Small intestine (tissue), 7 donors: ENCODE results near the gene SKIDA1. TPM values are rescaled to one million over a fixed set of nuclear protein-coding genes. Genes with fewer than 3 reads are reported as not detected.

Experiments
- DNase-seq, 2 donors: peaks; one replicate each; pipeline versions ENCODE4 v3.0.0 to v3.0.0-alpha.2; 2013
- FAIRE-seq: peaks from 2 replicates; lab custom pipeline; 2012; peaks lifted over from hg19 to GRCh38; lab: Jason Lieb, UNC
- H3K27ac ChIP-seq, 3 donors: one replicate each; pipeline ENCODE4 v1.5.1; 2013; ENCODE audit warnings: low read length in 2 of 3, mild to moderate bottlenecking in 2 of 3, control low read depth in 1 of 3, inconsistent platforms in 1 of 3, low read depth in 1 of 3, moderate library complexity in 1 of 3
- H3K27me3 ChIP-seq, 3 donors: one replicate each; pipeline ENCODE4 v1.6.1; 2013; ENCODE audit warnings: low read length in 3 of 3, inconsistent platforms in 1 of 3; ENCODE audit not compliant: control insufficient read depth in 3 of 3, insufficient read depth in 3 of 3
- H3K36me3 ChIP-seq, 3 donors: one replicate each; pipeline ENCODE4 v1.6.1; 2013; ENCODE audit warnings: low read length in 3 of 3, inconsistent platforms in 1 of 3, low read depth in 1 of 3, mild to moderate bottlenecking in 1 of 3, moderate library complexity in 1 of 3; ENCODE audit not compliant: control insufficient read depth in 3 of 3, insufficient read depth in 2 of 3
- H3K4me1 ChIP-seq, 3 donors: one replicate each; pipeline ENCODE4 v1.6.1; 2013; ENCODE audit warnings: low read length in 2 of 3, inconsistent platforms in 1 of 3, low read depth in 1 of 3, mild to moderate bottlenecking in 1 of 3, moderate library complexity in 1 of 3; ENCODE audit not compliant: control insufficient read depth in 3 of 3, insufficient read depth in 2 of 3
- H3K4me3 ChIP-seq, 3 donors: one replicate each; pipeline ENCODE4 v1.5.1; 2013; ENCODE audit warnings: low read length in 3 of 3, control low read depth in 1 of 3, inconsistent platforms in 1 of 3, low read depth in 1 of 3, mild to moderate bottlenecking in 1 of 3, moderate library complexity in 1 of 3
- H3K9me3 ChIP-seq, 2 donors: one replicate each; pipeline ENCODE4 v1.6.1; 2013; ENCODE audit warnings: low read depth in 1 of 2, low read length in 1 of 2; ENCODE audit not compliant: control insufficient read depth in 2 of 2, insufficient read depth in 1 of 2
- WGBS, 3 donors: extraction: QIAGEN DNeasy Blood & Tissue Kit; methylation state at CpG; one replicate each; pipeline ENCODE4 v1.1.7; 2013; 5-methylcytosine and 5-hydroxymethylcytosine counted together
- polyA plus RNA-seq, 4 donors: library from polyadenylated mRNA; stranded (reverse) in 3 of 4; unstranded in 1 of 4; fragments of 200-250 nt in 3 of 4; fragments of 120-200 nt in 1 of 4; gene quantifications; one replicate each; pipeline versions ENCODE4 v1.2.1 to v1.2.3, GENCODE V29; 2013
- donor health status: healthy with polysubstance abuse.
- donor health status: control.
- donor health status: control.
- donor health status: Bipolar disorder and iron deficiency.
- donor health status: healthy.

SKIDA1 gene
- polyA plus RNA-seq, 4 donors = 0.13 to 1.2 TPM; not detected in 2

GRCh38 chr10:21490711-21491105 is 34.8 kb downstream of the SKIDA1 start:
- no peaks in the 10 kb centered on the region for H3K36me3 ChIP-seq
- WGBS, 3 donors = 90 to 94% (median 93%) methylated on average over 2 of the region's 2 CpGs
- FAIRE-seq (no peak), DNase-seq (no peak)
- H3K9me3 ChIP-seq = no peaks in the 10 kb centered on the region
- no peak overlapping the region for H3K27ac ChIP-seq
- peaks cover 1 to 5% (median 4%) of the 10 kb centered on the region in 3 donors for H3K27me3 ChIP-seq
- peaks cover 0 to 2% (median 0%) of the 10 kb centered on the region in 3 donors for H3K4me1 ChIP-seq
- no peak overlapping the region for H3K4me3 ChIP-seq

DNA sequence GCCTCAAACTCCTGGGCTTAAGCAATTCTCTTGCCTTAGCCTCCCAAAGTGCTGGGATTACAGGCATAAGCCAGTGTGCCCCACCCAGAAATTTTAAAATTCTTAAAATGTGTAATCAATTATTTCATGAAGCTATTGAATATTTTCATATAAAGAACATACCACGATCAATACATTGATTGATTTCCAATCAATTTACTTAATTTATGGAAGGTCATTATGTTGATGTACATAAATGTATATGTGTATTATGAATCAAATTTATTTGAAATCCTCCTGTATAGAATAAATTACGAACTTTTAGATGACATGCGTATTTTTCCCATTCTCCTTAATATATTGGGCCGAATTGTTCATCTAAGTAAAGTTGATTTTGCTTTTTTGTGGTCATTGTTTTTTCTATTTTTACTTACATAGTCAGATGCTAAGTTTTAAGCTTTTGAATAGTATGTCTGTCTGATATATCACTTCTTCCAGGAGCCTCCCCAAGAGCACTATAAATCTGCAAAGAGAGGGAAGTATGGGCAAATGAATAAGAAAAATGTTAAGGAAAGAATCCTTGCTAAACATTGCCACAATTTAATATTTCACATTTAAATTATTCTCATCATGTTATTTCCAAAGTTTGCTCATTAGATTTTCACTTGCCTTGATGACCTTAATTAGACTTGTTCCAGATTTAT is 35.3 kb downstream of the SKIDA1 start:
- Histone ChIP-seq H3K4me1 (peaks cover 0 to 2% (median 0%) of the 10 kb centered on the region in 3 donors), H3K36me3 (no peaks in the 10 kb centered on the region), H3K27ac (no peak overlapping the region), H3K9me3 (no peaks in the 10 kb centered on the region), H3K27me3 (peaks cover 1 to 5% (median 4%) of the 10 kb centered on the region in 3 donors), H3K4me3 (no peak overlapping the region)
- DNase-seq (no peak), FAIRE-seq (no peak)
- 93 to 95% (median 94%) methylated on average over 4 of the region's 4 CpGs for WGBS, 3 donors

DNA sequence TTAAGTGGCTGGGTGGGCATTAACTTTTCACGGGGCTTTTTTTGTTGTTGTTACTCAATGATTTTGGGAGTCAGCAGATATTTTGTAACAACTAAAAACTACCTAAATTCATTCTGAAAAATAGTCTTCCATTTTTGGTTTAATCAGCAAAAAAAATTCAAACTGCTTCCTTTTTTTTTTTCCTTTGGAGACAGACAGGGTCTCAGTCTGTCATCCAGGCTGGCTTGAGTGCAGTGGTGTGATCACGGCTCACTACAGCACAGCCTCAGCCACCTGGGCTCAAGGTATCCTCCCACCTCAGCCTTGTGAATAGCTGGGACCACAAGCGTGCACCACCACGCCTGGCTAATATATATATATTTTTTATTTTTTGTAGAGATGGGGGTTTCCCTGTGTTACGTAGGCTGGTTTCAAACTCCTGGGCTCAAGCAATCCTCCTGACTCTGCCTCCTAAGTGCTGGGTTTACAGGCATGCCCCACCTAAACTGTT is 36.5 kb downstream of the SKIDA1 start:
- Histone ChIP-seq H3K4me1 (no peaks in the 10 kb centered on the region), H3K27ac (no peak overlapping the region), H3K27me3 (peaks cover 0 to under 1% (median 0%) of the 10 kb centered on the region in 3 donors), H3K4me3 (no peak overlapping the region), H3K9me3 (no peaks in the 10 kb centered on the region), H3K36me3 (no peaks in the 10 kb centered on the region)
- 74 to 79% (median 75%) methylated on average over 5 of the region's 5 CpGs for WGBS, 3 donors
- FAIRE-seq (no peak), DNase-seq (no peak)

- Histone ChIP-seq H3K27me3 (no peaks in the 10 kb centered on the region), H3K4me1 (no peaks in the 10 kb centered on the region), H3K4me3 (no peak overlapping the region), H3K9me3 (no peaks in the 10 kb centered on the region), H3K36me3 (no peaks in the 10 kb centered on the region), H3K27ac (no peak overlapping the region)
- DNase-seq = no peak
- FAIRE-seq = no peak
- WGBS, 3 donors = 49 to 56% (median 51%) methylated on average over 6 of the region's 6 CpGs
Observed at GRCh38 chr10:21488246-21488956, 37.1 kb downstream of the SKIDA1 start.

- FAIRE-seq (no peak), DNase-seq (no peak)
- Histone ChIP-seq H3K4me1 (no peaks in the 10 kb centered on the region), H3K4me3 (no peak overlapping the region), H3K36me3 (no peaks in the 10 kb centered on the region), H3K27ac (no peak overlapping the region), H3K9me3 (no peaks in the 10 kb centered on the region), H3K27me3 (peaks cover 0 to 2% (median 0%) of the 10 kb centered on the region in 3 donors)
- 91 to 98% (median 92%) methylated on average over 10 of the region's 10 CpGs for WGBS, 3 donors
Observed at GRCh38 chr10:21487416-21488180, 37.9 kb downstream of the SKIDA1 start.

DNA sequence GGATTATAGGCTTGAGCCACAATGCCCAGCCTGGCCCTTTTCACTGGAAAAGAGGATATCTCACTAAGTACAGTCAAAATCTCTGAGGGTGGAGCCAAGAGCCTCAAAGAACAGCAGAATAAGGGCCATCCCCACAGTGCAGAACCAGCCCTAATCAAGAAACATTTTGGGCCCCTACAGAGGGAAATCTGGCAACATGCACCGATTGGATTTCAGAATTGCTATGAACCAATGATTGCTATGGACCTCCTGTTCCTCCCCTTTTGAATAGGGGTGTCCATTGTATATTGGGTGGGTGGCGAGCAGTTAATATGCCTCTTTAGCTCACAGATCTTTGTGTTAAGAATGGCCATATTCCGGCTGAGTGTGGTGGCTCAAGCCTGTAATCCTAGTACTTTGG is 42.7 kb downstream of the SKIDA1 start:
- peaks cover 0 to 9% of the 10 kb centered on the region in 2 donors for H3K9me3 ChIP-seq
- FAIRE-seq (no peak), DNase-seq (no peak)
- no peak overlapping the region for H3K4me3 ChIP-seq
- H3K4me1 ChIP-seq = no peaks in the 10 kb centered on the region
- H3K27me3 ChIP-seq = peaks cover 0 to 2% (median 0%) of the 10 kb centered on the region in 3 donors
- H3K36me3 ChIP-seq = no peaks in the 10 kb centered on the region
- WGBS, 3 donors = 94% methylated on average over 3 of the region's 3 CpGs
- H3K27ac ChIP-seq = no peak overlapping the region

- H3K4me1 ChIP-seq = no peaks in the 10 kb centered on the region
- no peak overlapping the region for H3K27ac ChIP-seq
- 49 to 71% (median 49%) methylated on average over 2 of the region's 2 CpGs for WGBS, 3 donors
- FAIRE-seq (no peak), DNase-seq (no peak)
- H3K9me3 ChIP-seq = peaks cover 0 to 9% of the 10 kb centered on the region in 2 donors
- H3K36me3 ChIP-seq = no peaks in the 10 kb centered on the region
- H3K4me3 ChIP-seq = no peak overlapping the region
- H3K27me3 ChIP-seq = peaks cover 0 to 2% (median 0%) of the 10 kb centered on the region in 3 donors
Observed at GRCh38 chr10:21481407-21481806, 44.1 kb downstream of the SKIDA1 start.
